Activated naive CD4-positive, alpha-beta T cell treated with anti-CD3 and anti-CD28 coated beads for 36 hours (primary cell): ENCODE results near the gene MSMP. TPM values are rescaled to one million over a fixed set of nuclear protein-coding genes. Genes with fewer than 3 reads are reported as not detected.

Experiments
- CTCF ChIA-PET: fragments of 350-600 bp; sonication (Branson Sonifier 250); formaldehyde crosslinking; loops from one replicate; lab custom pipeline; 2021; ENCODE audit warnings: antibody characterized with exemption; lab: Charles Lee
- DNase-seq: peaks from one replicate; pipeline ENCODE4 v3.0.0-alpha.2; 2020
- H3K27ac Mint-ChIP-seq: one replicate; pipeline ENCODE4 v1.8.0; 2021; ENCODE audit warnings: mild to moderate bottlenecking, mixed read lengths
- H3K27me3 Mint-ChIP-seq: one replicate; pipeline ENCODE4 v1.8.0; 2021; ENCODE audit warnings: low read depth, mixed read lengths
- H3K36me3 Mint-ChIP-seq: one replicate; pipeline ENCODE4 v1.8.0; 2021; ENCODE audit warnings: low read depth, mixed read lengths
- H3K4me1 Mint-ChIP-seq: one replicate; pipeline ENCODE4 v1.8.0; 2021; ENCODE audit warnings: low read depth, mixed read lengths
- H3K4me3 Mint-ChIP-seq: one replicate; pipeline ENCODE4 v1.8.0; 2021; ENCODE audit warnings: mild to moderate bottlenecking, moderate library complexity, mixed read lengths
- H3K9me3 Mint-ChIP-seq: one replicate; pipeline ENCODE4 v1.8.0; 2021; ENCODE audit warnings: mixed read lengths
- intact Hi-C: fragments of 100-400 bp; cut with micrococcal nuclease; formaldehyde crosslinking; loops from one replicate; pipeline ENCODE4 v1.15.1; 2023
- total RNA-seq, 2 experiments: library from RNA; stranded (reverse); gene quantifications; one replicate each; pipeline ENCODE4 v1.2.3, GENCODE V29; 2021

MSMP gene
- total RNA-seq: under 1 TPM in 1 of 2 experiments, not detected in 1; 0.45 TPM

- Mint-ChIP-seq H3K27me3 (no peaks in the 10 kb centered on the region), H3K36me3 (peaks cover 8% of the 10 kb centered on the region), H3K9me3 (no peaks in the 10 kb centered on the region), H3K4me3 (no peak within 1 kb of the TSS), H3K4me1 (peaks cover 30% of the 10 kb centered on the region), H3K27ac (no peak within 1 kb of the TSS)
- CTCF ChIA-PET: interaction anchor here (1.8 to 3.8 kb wide), 2 partner anchors 19 to 58 kb away, joined by 6 to 32 read pairs; no protein-coding TSS in a partner anchor
- DNase-seq: no peak
- intact Hi-C loops: no loop called here
Measured at GRCh38 chr9:35754264-35754663, at the start of gene MSMP. MSMP (minus strand) TSS chr9:35754276; CDS start chr9:35754129, 147 bp downstream.

- DNase-seq: no peak
- no peaks in the 10 kb centered on the region for H3K9me3 Mint-ChIP-seq
- H3K4me3 Mint-ChIP-seq: no peak overlapping the region
- CTCF ChIA-PET: interaction anchor here (0.8 kb wide), 1 partner anchor 11 kb away, joined by 3 read pairs; no protein-coding TSS in a partner anchor
- H3K36me3 Mint-ChIP-seq: peaks cover 3% of the 10 kb centered on the region
- H3K27me3 Mint-ChIP-seq: no peaks in the 10 kb centered on the region
- peaks cover 13% of the 10 kb centered on the region for H3K4me1 Mint-ChIP-seq
- no peak overlapping the region for H3K27ac Mint-ChIP-seq
- intact Hi-C loops: no loop called here
Measured at GRCh38 chr9:35801328-35802128, 47.5 kb upstream of the MSMP start.

DNA sequence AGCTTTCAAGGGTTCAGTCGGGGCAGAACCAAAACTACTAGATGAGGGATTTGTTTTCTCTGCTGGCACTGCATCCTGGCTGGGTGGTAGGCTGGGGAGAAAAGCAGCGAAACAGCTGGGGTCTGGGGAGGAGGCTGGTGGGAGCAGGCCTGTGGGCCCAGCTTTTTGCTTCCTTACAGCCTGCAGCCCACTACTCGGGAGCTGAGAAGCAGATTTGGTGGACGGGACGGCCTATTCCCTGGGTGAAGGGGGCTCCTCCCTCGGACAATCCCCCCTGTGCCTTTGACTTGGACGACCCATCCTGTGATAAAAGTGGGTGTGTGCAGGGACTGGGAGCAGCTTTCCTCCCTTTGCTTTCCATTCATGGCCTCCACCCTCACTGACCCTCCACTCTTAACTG is 46.5 kb upstream of the MSMP start:
- no peak overlapping the region for H3K4me3 Mint-ChIP-seq
- DNase-seq: no peak
- peaks cover 12% of the 10 kb centered on the region for H3K4me1 Mint-ChIP-seq
- H3K9me3 Mint-ChIP-seq: no peaks in the 10 kb centered on the region
- H3K36me3 Mint-ChIP-seq: peaks cover 3% of the 10 kb centered on the region
- no peak overlapping the region for H3K27ac Mint-ChIP-seq
- CTCF ChIA-PET: no interaction called here
- intact Hi-C loops: no loop called here
- H3K27me3 Mint-ChIP-seq: no peaks in the 10 kb centered on the region

DNA sequence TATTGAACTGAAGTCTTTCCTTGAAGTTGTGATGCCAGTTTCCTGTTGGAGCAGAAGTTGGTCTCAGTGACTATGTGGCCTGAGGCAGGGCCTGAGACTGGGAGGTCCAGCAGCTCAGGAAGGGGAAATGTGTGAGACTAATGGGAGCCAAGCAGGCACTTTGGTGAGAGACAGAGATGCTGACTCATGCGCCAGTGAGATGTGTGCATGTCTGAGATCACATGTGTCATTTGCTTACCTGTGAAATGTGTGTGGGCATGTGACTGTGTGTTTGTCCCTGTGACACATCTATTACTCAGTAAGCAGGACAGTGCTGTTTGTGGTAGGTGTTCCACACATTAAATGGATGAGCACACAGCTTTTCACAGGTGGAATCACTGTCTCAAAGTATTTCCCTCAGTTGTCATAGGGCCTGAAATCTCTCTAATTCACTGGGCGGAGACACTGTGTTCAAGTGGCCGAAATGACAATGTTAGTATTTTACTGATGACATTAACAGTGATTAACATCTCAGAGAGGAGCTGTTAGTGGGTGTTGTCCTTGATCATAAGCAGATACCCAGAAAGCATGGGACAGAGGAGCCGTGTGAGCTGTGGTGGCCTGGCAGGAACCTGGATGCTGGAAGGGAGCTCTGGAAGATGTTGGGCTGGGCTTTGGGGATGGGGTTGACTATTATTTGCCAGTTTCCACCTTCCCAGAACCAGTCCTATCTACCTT is 44.7 kb upstream of the MSMP start:
- no peak overlapping the region for H3K27ac Mint-ChIP-seq
- H3K27me3 Mint-ChIP-seq: no peaks in the 10 kb centered on the region
- intact Hi-C loops: no loop called here
- H3K4me1 Mint-ChIP-seq: peaks cover 12% of the 10 kb centered on the region
- H3K9me3 Mint-ChIP-seq: no peaks in the 10 kb centered on the region
- CTCF ChIA-PET: interaction anchor here (0.6 to 1.9 kb wide), 4 partner anchors 8 to 83 kb away, joined by 3 to 9 read pairs (median 5); no protein-coding TSS in a partner anchor
- H3K4me3 Mint-ChIP-seq: no peak overlapping the region
- DNase-seq: peak; percentile 64
- peaks cover 3% of the 10 kb centered on the region for H3K36me3 Mint-ChIP-seq

GRCh38 chr9:35797311-35798109 is 43.4 kb upstream of the MSMP start:
- intact Hi-C loops: no loop called here
- H3K27ac Mint-ChIP-seq: no peak overlapping the region
- no peaks in the 10 kb centered on the region for H3K27me3 Mint-ChIP-seq
- H3K36me3 Mint-ChIP-seq: peaks cover 3% of the 10 kb centered on the region
- H3K9me3 Mint-ChIP-seq: no peaks in the 10 kb centered on the region
- H3K4me3 Mint-ChIP-seq: no peak overlapping the region
- peaks cover 12% of the 10 kb centered on the region for H3K4me1 Mint-ChIP-seq
- DNase-seq: no peak
- CTCF ChIA-PET: interaction anchor here (1.5 to 1.9 kb wide), 3 partner anchors 29 to 393 kb away, joined by 3 to 9 read pairs (median 4); partner anchors contain the start of gene CLTA

GRCh38 chr9:35795695-35796094 is 41.6 kb upstream of the MSMP start:
- DNase-seq: no peak
- Mint-ChIP-seq H3K27me3 (no peaks in the 10 kb centered on the region), H3K36me3 (no peaks in the 10 kb centered on the region), H3K9me3 (no peaks in the 10 kb centered on the region), H3K4me1 (peaks cover 12% of the 10 kb centered on the region), H3K27ac (no peak overlapping the region), H3K4me3 (no peak overlapping the region)
- intact Hi-C loops: no loop called here
- CTCF ChIA-PET: interaction anchor here (0.6 to 1.6 kb wide), 5 partner anchors 16 to 395 kb away, joined by 3 to 8 read pairs (median 3); partner anchors contain the start of genes CLTA and SPAG8

- Mint-ChIP-seq H3K4me1 (peaks cover 5% of the 10 kb centered on the region), H3K9me3 (no peaks in the 10 kb centered on the region), H3K4me3 (no peak overlapping the region), H3K27ac (no peak overlapping the region), H3K27me3 (no peaks in the 10 kb centered on the region), H3K36me3 (no peaks in the 10 kb centered on the region)
- no peak for DNase-seq
- CTCF ChIA-PET: interaction anchor here (0.7 to 2.2 kb wide), 2 partner anchors 19 to 89 kb away, joined by 3 to 11 read pairs; partner anchors contain the start of gene SPAG8
- intact Hi-C loops: loop anchor here (5.0 kb wide), 1 partner anchor 229 kb away; no protein-coding TSS in a partner anchor
Measured at GRCh38 chr9:35793461-35793860, 39.4 kb upstream of the MSMP start.

GRCh38 chr9:35792826-35793225 is 38.8 kb upstream of the MSMP start:
- intact Hi-C loops: loop anchor here (5.0 kb wide), 1 partner anchor 229 kb away; no protein-coding TSS in a partner anchor
- H3K27me3 Mint-ChIP-seq: no peaks in the 10 kb centered on the region
- H3K9me3 Mint-ChIP-seq: no peaks in the 10 kb centered on the region
- peaks cover 4% of the 10 kb centered on the region for H3K4me1 Mint-ChIP-seq
- no peak overlapping the region for H3K27ac Mint-ChIP-seq
- CTCF ChIA-PET: interaction anchor here (0.7 to 2.2 kb wide), 3 partner anchors 19 to 89 kb away, joined by 3 to 11 read pairs (median 3); partner anchors contain the start of gene SPAG8
- DNase-seq: no peak
- H3K36me3 Mint-ChIP-seq: no peaks in the 10 kb centered on the region
- no peak overlapping the region for H3K4me3 Mint-ChIP-seq

DNA sequence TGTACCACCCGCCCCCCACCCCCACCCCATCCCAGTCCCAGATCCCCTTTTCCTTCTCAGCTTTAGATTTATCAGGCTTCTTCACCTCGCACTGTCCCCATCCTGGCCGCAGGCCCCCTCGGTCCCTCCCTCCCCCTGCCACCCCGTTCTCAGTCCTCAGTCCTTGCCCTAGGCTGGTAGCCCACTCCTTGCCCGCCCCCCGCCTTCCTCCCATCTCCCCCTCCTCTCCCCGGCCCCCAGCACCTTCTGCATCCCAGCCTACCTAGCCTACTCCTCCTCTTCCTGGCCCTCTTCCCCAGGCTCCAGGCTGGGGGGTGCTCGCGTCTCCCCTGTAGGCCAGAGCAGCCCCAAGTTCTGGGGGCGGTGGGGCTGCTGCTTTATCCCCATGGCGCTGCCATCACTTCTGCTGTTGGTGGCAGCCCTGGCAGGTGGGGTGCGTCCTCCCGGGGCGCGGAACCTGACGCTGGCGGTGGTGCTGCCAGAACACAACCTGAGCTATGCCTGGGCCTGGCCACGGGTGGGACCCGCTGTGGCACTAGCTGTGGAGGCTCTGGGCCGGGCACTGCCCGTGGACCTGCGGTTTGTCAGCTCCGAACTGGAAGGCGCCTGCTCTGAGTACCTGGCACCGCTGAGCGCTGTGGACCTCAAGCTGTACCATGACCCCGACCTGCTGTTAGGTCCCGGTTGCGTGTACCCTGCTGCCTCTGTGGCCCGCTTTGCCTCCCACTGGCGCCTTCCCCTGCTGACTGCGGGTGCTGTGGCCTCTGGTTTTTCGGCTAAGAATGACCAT is 38.1 kb upstream of the MSMP start:
- CTCF ChIA-PET: interaction anchor here (0.7 to 2.2 kb wide), 2 partner anchors 83 to 90 kb away, joined by 3 to 11 read pairs; no protein-coding TSS in a partner anchor
- H3K4me1 Mint-ChIP-seq: peaks cover 4% of the 10 kb centered on the region
- H3K27me3 Mint-ChIP-seq: no peaks in the 10 kb centered on the region
- no peak for DNase-seq
- H3K27ac Mint-ChIP-seq: no peak overlapping the region
- no peaks in the 10 kb centered on the region for H3K9me3 Mint-ChIP-seq
- H3K36me3 Mint-ChIP-seq: peaks cover 2% of the 10 kb centered on the region
- intact Hi-C loops: loop anchor here (5.0 kb wide), 1 partner anchor 230 kb away; no protein-coding TSS in a partner anchor
- H3K4me3 Mint-ChIP-seq: no peak overlapping the region

GRCh38 chr9:35791297-35791921 is 37.3 kb upstream of the MSMP start, which contains the start of gene NPR2:
NPR2 (plus strand) TSS chr9:35791591; CDS start chr9:35792409, 818 bp downstream.
- Mint-ChIP-seq H3K27me3 (no peaks in the 10 kb centered on the region), H3K4me1 (no peaks in the 10 kb centered on the region), H3K9me3 (no peaks in the 10 kb centered on the region), H3K27ac (no peak within 1 kb of the TSS), H3K36me3 (peaks cover 5% of the 10 kb centered on the region), H3K4me3 (no peak within 1 kb of the TSS)
- no peak for DNase-seq
- CTCF ChIA-PET: interaction anchor here (2.2 kb wide), 1 partner anchor 91 kb away, joined by 11 read pairs; no protein-coding TSS in a partner anchor
- intact Hi-C loops: loop anchor here (2.0 to 5.0 kb wide), 2 partner anchors 21 to 231 kb away; partner anchors contain the start of gene SPAG8
